ENCODE measurements around the gene FOXL3.

- TF ChIP-seq EZH2 (IDR thresholded peaks at IDR 0.05) (no peak), POLR2AphosphoS5 (IDR thresholded peaks at IDR 0.05; ENCODE audit: borderline replicate concordance, low read depth, low read length) (no peak), FOXP2 (optimal IDR thresholded peaks at IDR 0.05; ENCODE audit: control extremely low read depth, extremely low read length, insufficient read depth) (no peak)
Observed at GRCh38 chr7:257647-257992, 32.4 kb upstream of the FOXL3 start.
